Thoracic aorta (tissue), 2 donors: ENCODE results near the gene TIA1. TPM values are rescaled to one million over a fixed set of nuclear protein-coding genes. Genes with fewer than 3 reads are reported as not detected.
"Not testable (repeated sequence)": the region's sequence is repeated elsewhere in the genome, so short reads cannot be mapped to it uniquely, and the experiment has no call there.

Experiments used
- ATAC-seq: fragments of 150-250 bp; one replicate; pipeline ENCODE4 v1.8.0; 2017; ENCODE audit warnings: low read depth; ENCODE audit not compliant: insufficient number of reproducible peaks, low FRiP score
- DNase-seq: peaks from one replicate; pipeline ENCODE4 v3.0.0-alpha.2; 2020; ENCODE audit warnings: low spot score
- H3K27ac ChIP-seq, 2 donors: fragments of 200-600 bp; sonication (generic); 1 replicate in 1 of 2; 2 replicates in 1 of 2; pipeline ENCODE4 v1.5.1; 2016; ENCODE audit warnings: mild to moderate bottlenecking in 2 of 2, moderate library complexity in 2 of 2
- H3K27me3 ChIP-seq: fragments of 200-600 bp; sonication (generic); replicated peaks from 2 replicates; pipeline ENCODE4 v1.6.0; 2016; ENCODE audit warnings: mild to moderate bottlenecking; ENCODE audit not compliant: insufficient read depth
- H3K36me3 ChIP-seq: fragments of 200-600 bp; sonication (generic); one replicate; pipeline ENCODE4 v1.5.1; 2016
- H3K4me1 ChIP-seq, 2 donors: fragments of 200-600 bp; sonication (generic); 1 replicate in 1 of 2; 2 replicates in 1 of 2; pipeline versions ENCODE4 v1.5.1 to v1.6.0; 2016; ENCODE audit warnings: low read depth in 2 of 2, mild to moderate bottlenecking in 1 of 2; ENCODE audit not compliant: control insufficient read depth in 1 of 2
- H3K4me3 ChIP-seq: fragments of 200-600 bp; sonication (generic); 2 replicates; pipeline ENCODE4 v1.5.1; 2016; ENCODE audit warnings: mild to moderate bottlenecking
- H3K9me3 ChIP-seq: fragments of 200-600 bp; sonication (generic); 2 replicates; pipeline ENCODE4 v1.5.1; 2016
- CTCF ChIP-seq: fragments of 200-600 bp; sonication (generic); IDR thresholded peaks from one replicate; pipeline ENCODE4 v1.5.1; 2019; ENCODE audit warnings: antibody characterized with exemption
- total RNA-seq, 2 donors: library from RNA; depleted of rRNA; stranded (reverse); fragments of >200 nt; gene quantifications; one replicate each; pipeline versions ENCODE4 v1.1.0 to v1.2.3, GENCODE V29; 2016

TIA1 gene
- total RNA-seq, 2 donors from 2014 or later: 56.7 to 127 TPM

GRCh38 chr2:70270323-70270722 is 21.9 kb upstream of the TIA1 start:
- DNase-seq (no peak), ATAC-seq (no peak)
- no peaks in the 10 kb centered on the region for H3K27me3 ChIP-seq
- no peak for TF ChIP-seq CTCF
- no peaks in the 10 kb centered on the region for H3K9me3 ChIP-seq
- no peaks in the 10 kb centered on the region for H3K4me1 ChIP-seq
- H3K36me3 ChIP-seq: peaks cover 6% of the 10 kb centered on the region
- no peak overlapping the region for H3K27ac ChIP-seq
- no peak overlapping the region for H3K4me3 ChIP-seq

- not testable (repeated sequence) for H3K9me3 ChIP-seq, ATAC-seq, H3K4me3 ChIP-seq, DNase-seq, H3K27ac ChIP-seq, H3K4me1 ChIP-seq, H3K27me3 ChIP-seq, H3K36me3 ChIP-seq
These were observed 21.2 kb upstream of the TIA1 start for GRCh38 chr2:70269422-70270302.

- H3K27me3 ChIP-seq, H3K36me3 ChIP-seq, H3K27ac ChIP-seq, H3K4me3 ChIP-seq, H3K4me1 ChIP-seq, ATAC-seq, H3K9me3 ChIP-seq, DNase-seq: not testable (repeated sequence)
These were observed 18.5 kb upstream of the TIA1 start for GRCh38 chr2:70266925-70267324.

- ATAC-seq (no peak), DNase-seq (no peak)
- Histone ChIP-seq H3K36me3 (peaks cover 4% of the 10 kb centered on the region), H3K27me3 (no peaks in the 10 kb centered on the region), H3K9me3 (no peaks in the 10 kb centered on the region), H3K4me3 (no peak overlapping the region), H3K27ac (no peak overlapping the region), H3K4me1 (peaks cover 14 to 42% of the 10 kb centered on the region in 2 donors)
- TF ChIP-seq CTCF: no peak
These were observed 13.1 kb upstream of the TIA1 start for GRCh38 chr2:70261501-70261900.

GRCh38 chr2:70258532-70258875 is 10.1 kb upstream of the TIA1 start:
- Histone ChIP-seq H3K27me3 (no peaks in the 10 kb centered on the region), H3K4me1 (peaks cover 14 to 42% of the 10 kb centered on the region in 2 donors), H3K4me3 (peak overlapping the region; percentile 80), H3K36me3 (peaks cover 4% of the 10 kb centered on the region), H3K27ac (peak overlapping the region; percentile 85 to 96), H3K9me3 (no peaks in the 10 kb centered on the region)
- TF ChIP-seq CTCF: no peak
- ATAC-seq (no peak), DNase-seq (no peak)

GRCh38 chr2:70255637-70256314 is 7.3 kb upstream of the TIA1 start:
- H3K4me3 ChIP-seq: no peak overlapping the region
- TF ChIP-seq CTCF: no peak
- no peaks in the 10 kb centered on the region for H3K27me3 ChIP-seq
- no peaks in the 10 kb centered on the region for H3K36me3 ChIP-seq
- H3K27ac ChIP-seq: no peak overlapping the region
- no peak for ATAC-seq
- H3K9me3 ChIP-seq: no peaks in the 10 kb centered on the region
- no peak for DNase-seq
- H3K4me1 ChIP-seq: peaks cover 11 to 22% of the 10 kb centered on the region in 2 donors
